Esophagus squamous epithelium (tissue), 5 donors: ENCODE measurements around the gene PKDCC. TPM values are rescaled to one million over a fixed set of nuclear protein-coding genes. Genes with fewer than 3 reads are reported as not detected.

ENCODE experiments used
- DNase-seq: peaks from one replicate; lab custom pipeline; 2025; lab: John Stamatoyannopoulos, UW
- H3K27ac ChIP-seq, 4 donors: fragments of 200-600 bp; sonication (generic); one replicate each; pipeline ENCODE4 v1.5.1; 2016 to 2019; ENCODE audit warnings: mild to moderate bottlenecking in 1 of 4
- H3K27me3 ChIP-seq, 4 donors: fragments of 200-600 bp; sonication (generic); 1 replicate in 3 of 4; 2 replicates in 1 of 4; pipeline versions ENCODE4 v1.5.1 to v1.6.0; 2017 to 2021; ENCODE audit warnings: antibody characterized with exemption in 1 of 4
- H3K36me3 ChIP-seq, 3 donors: fragments of 200-600 bp; sonication (generic); one replicate each; pipeline ENCODE4 v1.5.1; 2016 to 2019
- H3K4me1 ChIP-seq, 3 donors: fragments of 200-600 bp; sonication (generic); one replicate each; pipeline ENCODE4 v1.5.1; 2017 to 2019
- H3K4me3 ChIP-seq, 4 donors: fragments of 200-600 bp; sonication (generic); 1 replicate in 3 of 4; 2 replicates in 1 of 4; pipeline ENCODE4 v1.5.1; 2016 to 2019; ENCODE audit warnings: mild to moderate bottlenecking in 2 of 4, moderate library complexity in 1 of 4
- H3K9me3 ChIP-seq, 3 donors: fragments of 200-600 bp; sonication (generic); one replicate each; pipeline ENCODE4 v1.5.1; 2016 to 2019
- CTCF ChIP-seq, 6 experiments: fragments of 450-650 bp in 4 of 6; fragments of 200-600 bp in 2 of 6; sonication (generic) in 2 of 6; IDR thresholded peaks; one replicate each; pipeline ENCODE4 v1.5.1; 2016 to 2019; ENCODE audit warnings: antibody characterized with exemption in 6 of 6, mild to moderate bottlenecking in 4 of 6, moderate library complexity in 4 of 6
- POLR2A ChIP-seq, 4 donors: fragments of 450-650 bp; IDR thresholded peaks; one replicate each; pipeline ENCODE4 v1.6.1; 2017; ENCODE audit warnings: antibody characterized with exemption in 4 of 4, mild to moderate bottlenecking in 4 of 4, moderate library complexity in 3 of 4
- WGBS, 2 donors: methylation state at CpG; one replicate each; pipeline ENCODE4 v1.1.5; 2018; 5-methylcytosine and 5-hydroxymethylcytosine counted together
- intact Hi-C: fragments of 100-400 bp; cut with DNase I; formaldehyde crosslinking; loops from one replicate; pipeline ENCODE4 v1.15.0; 2022
- total RNA-seq, 4 donors: library from RNA; depleted of rRNA; stranded (reverse); fragments of >200 nt; gene quantifications; one replicate each; pipeline ENCODE4 v1.1.0, GENCODE V29; 2016
- donor health status: DM: yes; HTN: yes; CAD: no.

Gene PKDCC
- total RNA-seq, 4 donors from 2014 or later: 0.53 to 16.8 (median 6.4) TPM

- no peak for TF ChIP-seq POLR2A (IDR thresholded peaks at IDR 0.05)
- TF ChIP-seq CTCF (IDR thresholded peaks at IDR 0.05): no peak
- no peak for DNase-seq
- WGBS, 2 donors: 52 to 62% methylated on average over 5 to 7 of the region's 7 CpGs
- peaks cover 0 to 10% (median 0%) of the 10 kb centered on the region in 4 donors for H3K27me3 ChIP-seq
- intact Hi-C loops: no loop called here
- no peak overlapping the region for H3K4me3 ChIP-seq
- H3K9me3 ChIP-seq: no peaks in the 10 kb centered on the region
- no peaks in the 10 kb centered on the region for H3K4me1 ChIP-seq
- H3K27ac ChIP-seq: no peak overlapping the region
- H3K36me3 ChIP-seq: no peaks in the 10 kb centered on the region
These were observed 11.4 kb upstream of the PKDCC start for GRCh38 chr2:42036413-42036812.

GRCh38 chr2:42036940-42037339 is 10.9 kb upstream of the PKDCC start:
- intact Hi-C loops: no loop called here
- no peaks in the 10 kb centered on the region for H3K36me3 ChIP-seq
- TF ChIP-seq CTCF (IDR thresholded peaks at IDR 0.05) (no peak), POLR2A (IDR thresholded peaks at IDR 0.05) (no peak)
- H3K4me1 ChIP-seq: no peaks in the 10 kb centered on the region
- WGBS, 2 donors: 88 to 93% methylated on average over 8 of the region's 8 CpGs
- H3K9me3 ChIP-seq: no peaks in the 10 kb centered on the region
- H3K27ac ChIP-seq: no peak overlapping the region
- no peak overlapping the region for H3K4me3 ChIP-seq
- peaks cover 0 to 15% (median 0%) of the 10 kb centered on the region in 4 donors for H3K27me3 ChIP-seq
- no peak for DNase-seq

DNA sequence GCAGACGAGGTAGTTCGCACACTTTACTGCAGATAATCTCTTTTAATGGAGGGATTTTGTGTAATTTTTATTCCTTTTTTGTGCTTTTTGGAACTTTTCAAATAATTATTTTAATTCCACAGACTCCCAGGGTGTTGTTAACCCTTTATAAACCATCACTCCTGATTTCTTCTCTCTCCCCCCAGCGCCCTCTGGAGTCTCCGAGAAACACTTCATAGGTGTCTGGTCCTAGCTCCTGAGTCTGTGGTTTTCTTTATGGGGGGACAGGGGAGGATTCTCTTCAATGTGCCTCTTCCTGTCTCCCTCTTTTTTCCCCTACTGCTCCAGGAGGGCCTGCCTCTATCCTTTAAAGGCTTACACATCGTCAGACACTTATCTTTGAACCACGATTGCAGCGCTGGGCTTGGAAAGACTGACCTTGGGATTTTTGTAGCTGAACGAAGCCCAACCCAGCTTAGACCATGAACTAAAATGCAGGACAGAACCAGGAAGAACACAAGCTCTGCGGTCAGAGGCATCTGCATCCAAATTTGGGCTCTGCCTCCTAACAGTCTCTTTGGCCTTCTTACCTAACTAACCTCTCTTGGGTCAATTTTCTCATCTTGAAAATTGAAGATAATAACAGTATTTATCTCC is 7.1 kb upstream of the PKDCC start:
- H3K36me3 ChIP-seq: no peaks in the 10 kb centered on the region
- peaks cover 0 to under 1% (median 0%) of the 10 kb centered on the region in 3 donors for H3K4me1 ChIP-seq
- H3K27me3 ChIP-seq: peaks cover 0 to 49% (median 0%) of the 10 kb centered on the region in 4 donors
- intact Hi-C loops: no loop called here
- no peak overlapping the region for H3K27ac ChIP-seq
- no peaks in the 10 kb centered on the region for H3K9me3 ChIP-seq
- no peak for TF ChIP-seq CTCF (IDR thresholded peaks at IDR 0.05)
- TF ChIP-seq POLR2A (IDR thresholded peaks at IDR 0.05): no peak
- WGBS, 2 donors: 68 to 70% methylated on average over 9 of the region's 9 CpGs
- no peak overlapping the region for H3K4me3 ChIP-seq
- DNase-seq: no peak

DNA sequence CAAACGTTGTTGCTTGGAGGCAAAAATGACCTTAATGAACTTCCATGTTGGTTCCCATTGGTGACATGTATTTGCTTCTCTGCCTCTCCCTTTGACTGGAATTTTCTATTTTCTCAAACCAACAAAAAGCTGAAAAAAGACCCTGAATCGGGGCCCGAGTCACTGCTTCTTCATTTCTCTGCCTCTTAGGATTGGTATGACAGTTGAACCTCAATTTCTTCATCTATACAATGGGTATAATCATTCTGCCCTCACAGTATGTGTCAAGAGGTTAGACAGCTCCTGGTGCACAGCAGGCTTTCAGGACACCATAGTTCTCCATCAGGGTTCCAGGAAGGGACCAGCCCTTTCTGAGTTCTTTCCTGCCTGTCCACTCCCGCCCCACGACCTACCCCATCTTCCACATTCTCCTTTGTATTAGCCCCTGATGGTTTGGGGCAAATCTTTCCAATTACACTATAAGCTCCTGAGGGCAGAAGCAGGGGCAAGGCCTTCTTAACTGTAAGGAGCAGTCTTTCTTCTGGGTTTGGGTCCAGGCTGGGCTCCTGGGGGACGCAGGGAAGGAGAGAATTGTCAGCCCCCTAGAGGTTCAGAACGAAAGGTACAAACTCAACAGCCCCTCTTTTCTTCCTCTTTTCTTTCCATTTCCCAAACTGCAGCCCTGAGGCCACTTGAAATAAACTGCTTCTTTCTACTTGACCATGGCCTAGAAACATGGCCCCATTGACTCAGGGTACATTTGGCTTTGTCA is 6.3 kb upstream of the PKDCC start:
- intact Hi-C loops: no loop called here
- no peak overlapping the region for H3K27ac ChIP-seq
- TF ChIP-seq CTCF (IDR thresholded peaks at IDR 0.05): no peak
- H3K36me3 ChIP-seq: no peaks in the 10 kb centered on the region
- 64 to 79% methylated on average over 7 of the region's 7 CpGs for whole genome bisulfite sequencing, 2 donors
- peaks cover 0 to 8% (median 4%) of the 10 kb centered on the region in 3 donors for H3K4me1 ChIP-seq
- no peak overlapping the region for H3K4me3 ChIP-seq
- no peak for DNase-seq
- H3K27me3 ChIP-seq: peaks cover 0 to 57% (median 0%) of the 10 kb centered on the region in 4 donors
- no peaks in the 10 kb centered on the region for H3K9me3 ChIP-seq
